ENCODE data around the gene TMEM221. TPM values are rescaled to one million over a fixed set of nuclear protein-coding genes. Genes with fewer than 3 reads are reported as not detected.

The TMEM221 gene
- total and polyA plus RNA-seq, 9 of the 15 experiments (the other 6 are each of a cell fraction or from before 2014, with no cell fraction given) = 0.06 to 0.35 TPM; not detected in 7

GRCh38 chr19:17470068-17470841 is 21.8 kb upstream of the TMEM221 start, which contains the start of gene SLC27A1 (continued):
- TF ChIP-seq BCLAF1 (IDR thresholded peaks at IDR 0.05; ENCODE audit: borderline replicate concordance in 1 of 2, control insufficient read depth in 1 of 2, low read depth in 2 of 2, low read length in 1 of 2) (no peak), HNRNPLL (IDR thresholded peaks at IDR 0.05; ENCODE audit: low read depth, low read length, poor library complexity, severe bottlenecking) (peak; percentile 92), BRCA1 (IDR thresholded peaks at IDR 0.05) (no peak), BRCA1 (CRISPR knock-in tag; IDR thresholded peaks at IDR 0.05) (no peak), SUPT5H (IDR thresholded peaks at IDR 0.05) (0 out of 2 replicates have a peak, but pooled peaks have one; percentile 54), U2AF1 (optimal IDR thresholded peaks at IDR 0.05; ENCODE audit: low read depth, low read length) (no peak), SETDB1 (IDR thresholded peaks at IDR 0.05; ENCODE audit: low read length) (no peak), CREBBP (IDR thresholded peaks at IDR 0.05; ENCODE audit: low read depth, low read length) (no peak), POLR2A (conservative IDR thresholded peaks at IDR 0.05) (peak; percentile 68), FOXJ3 (CRISPR knock-in tag; IDR thresholded peaks at IDR 0.05) (no peak), KLF10 (CRISPR knock-in tag; IDR thresholded peaks at IDR 0.05) (no peak), XRCC4 (IDR thresholded peaks at IDR 0.05; ENCODE audit: extremely low read depth, insufficient read depth, insufficient read length) (no peak), NRF1 (conservative IDR thresholded peaks at IDR 0.05 in 1 of 2, IDR thresholded peaks at IDR 0.05 in 1 of 2) (peak; percentile 66 to 70), BMI1 (IDR thresholded peaks at IDR 0.05; ENCODE audit: low read length) (no peak), KDM2B (CRISPR knock-in tag; IDR thresholded peaks at IDR 0.05) (no peak; the same call in 1 of the 2 replicates)
- TF ChIP-seq, protein P1, sequence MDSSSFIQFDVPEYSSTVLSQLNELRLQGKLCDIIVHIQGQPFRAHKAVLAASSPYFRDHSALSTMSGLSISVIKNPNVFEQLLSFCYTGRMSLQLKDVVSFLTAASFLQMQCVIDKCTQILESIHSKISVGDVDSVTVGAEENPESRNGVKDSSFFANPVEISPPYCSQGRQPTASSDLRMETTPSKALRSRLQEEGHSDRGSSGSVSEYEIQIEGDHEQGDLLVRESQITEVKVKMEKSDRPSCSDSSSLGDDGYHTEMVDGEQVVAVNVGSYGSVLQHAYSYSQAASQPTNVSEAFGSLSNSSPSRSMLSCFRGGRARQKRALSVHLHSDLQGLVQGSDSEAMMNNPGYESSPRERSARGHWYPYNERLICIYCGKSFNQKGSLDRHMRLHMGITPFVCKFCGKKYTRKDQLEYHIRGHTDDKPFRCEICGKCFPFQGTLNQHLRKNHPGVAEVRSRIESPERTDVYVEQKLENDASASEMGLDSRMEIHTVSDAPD (CRISPR knock-in tag; IDR thresholded peaks at IDR 0.05) = no peak
- TF ChIP-seq, protein P2, sequence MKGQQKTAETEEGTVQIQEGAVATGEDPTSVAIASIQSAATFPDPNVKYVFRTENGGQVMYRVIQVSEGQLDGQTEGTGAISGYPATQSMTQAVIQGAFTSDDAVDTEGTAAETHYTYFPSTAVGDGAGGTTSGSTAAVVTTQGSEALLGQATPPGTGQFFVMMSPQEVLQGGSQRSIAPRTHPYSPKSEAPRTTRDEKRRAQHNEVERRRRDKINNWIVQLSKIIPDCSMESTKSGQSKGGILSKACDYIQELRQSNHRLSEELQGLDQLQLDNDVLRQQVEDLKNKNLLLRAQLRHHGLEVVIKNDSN (CRISPR knock-in tag; IDR thresholded peaks at IDR 0.05) = no peak
- TF ChIP-seq, protein P3, sequence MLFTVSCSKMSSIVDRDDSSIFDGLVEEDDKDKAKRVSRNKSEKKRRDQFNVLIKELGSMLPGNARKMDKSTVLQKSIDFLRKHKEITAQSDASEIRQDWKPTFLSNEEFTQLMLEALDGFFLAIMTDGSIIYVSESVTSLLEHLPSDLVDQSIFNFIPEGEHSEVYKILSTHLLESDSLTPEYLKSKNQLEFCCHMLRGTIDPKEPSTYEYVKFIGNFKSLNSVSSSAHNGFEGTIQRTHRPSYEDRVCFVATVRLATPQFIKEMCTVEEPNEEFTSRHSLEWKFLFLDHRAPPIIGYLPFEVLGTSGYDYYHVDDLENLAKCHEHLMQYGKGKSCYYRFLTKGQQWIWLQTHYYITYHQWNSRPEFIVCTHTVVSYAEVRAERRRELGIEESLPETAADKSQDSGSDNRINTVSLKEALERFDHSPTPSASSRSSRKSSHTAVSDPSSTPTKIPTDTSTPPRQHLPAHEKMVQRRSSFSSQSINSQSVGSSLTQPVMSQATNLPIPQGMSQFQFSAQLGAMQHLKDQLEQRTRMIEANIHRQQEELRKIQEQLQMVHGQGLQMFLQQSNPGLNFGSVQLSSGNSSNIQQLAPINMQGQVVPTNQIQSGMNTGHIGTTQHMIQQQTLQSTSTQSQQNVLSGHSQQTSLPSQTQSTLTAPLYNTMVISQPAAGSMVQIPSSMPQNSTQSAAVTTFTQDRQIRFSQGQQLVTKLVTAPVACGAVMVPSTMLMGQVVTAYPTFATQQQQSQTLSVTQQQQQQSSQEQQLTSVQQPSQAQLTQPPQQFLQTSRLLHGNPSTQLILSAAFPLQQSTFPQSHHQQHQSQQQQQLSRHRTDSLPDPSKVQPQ (CRISPR knock-in tag; IDR thresholded peaks at IDR 0.05; ENCODE audit: borderline replicate concordance) = no peak
- TF ChIP-seq, protein P4, sequence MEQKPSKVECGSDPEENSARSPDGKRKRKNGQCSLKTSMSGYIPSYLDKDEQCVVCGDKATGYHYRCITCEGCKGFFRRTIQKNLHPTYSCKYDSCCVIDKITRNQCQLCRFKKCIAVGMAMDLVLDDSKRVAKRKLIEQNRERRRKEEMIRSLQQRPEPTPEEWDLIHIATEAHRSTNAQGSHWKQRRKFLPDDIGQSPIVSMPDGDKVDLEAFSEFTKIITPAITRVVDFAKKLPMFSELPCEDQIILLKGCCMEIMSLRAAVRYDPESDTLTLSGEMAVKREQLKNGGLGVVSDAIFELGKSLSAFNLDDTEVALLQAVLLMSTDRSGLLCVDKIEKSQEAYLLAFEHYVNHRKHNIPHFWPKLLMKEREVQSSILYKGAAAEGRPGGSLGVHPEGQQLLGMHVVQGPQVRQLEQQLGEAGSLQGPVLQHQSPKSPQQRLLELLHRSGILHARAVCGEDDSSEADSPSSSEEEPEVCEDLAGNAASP (IDR thresholded peaks at IDR 0.05) = no peak

All from K562 (cell line).